SK-N-MC (cell line): Measurements from ENCODE around the gene VIPAS39.

Experiments
- EZH2 ChIP-seq: fragments of 200-600 bp; sonication (generic); IDR thresholded peaks from one replicate; pipeline ENCODE4 v1.6.1; 2017; ENCODE audit warnings: antibody characterized with exemption
- POLR2AphosphoS5 ChIP-seq: IDR thresholded peaks from 2 replicates; pipeline ENCODE4 v1.6.1; 2012; ENCODE audit warnings: mild to moderate bottlenecking, low read depth, low read length, borderline replicate concordance

GRCh38 chr14:77423423-77423822 is 34.0 kb downstream of the VIPAS39 start, which contains the start of gene NOXRED1:
- TF ChIP-seq POLR2AphosphoS5 (no peak), EZH2 (no peak)
